Measurements from ENCODE around the gene STXBP2.

GRCh38 chr19:7628589-7629311 is 8.2 kb upstream of the STXBP2 start:
- TF ChIP-seq EZH2phosphoT487 (IDR thresholded peaks at IDR 0.05) (no peak), EZH2 (IDR thresholded peaks at IDR 0.05) (no peak)
